ENCODE measurements around the gene TMEM200A.

Gene TMEM200A

DNA sequence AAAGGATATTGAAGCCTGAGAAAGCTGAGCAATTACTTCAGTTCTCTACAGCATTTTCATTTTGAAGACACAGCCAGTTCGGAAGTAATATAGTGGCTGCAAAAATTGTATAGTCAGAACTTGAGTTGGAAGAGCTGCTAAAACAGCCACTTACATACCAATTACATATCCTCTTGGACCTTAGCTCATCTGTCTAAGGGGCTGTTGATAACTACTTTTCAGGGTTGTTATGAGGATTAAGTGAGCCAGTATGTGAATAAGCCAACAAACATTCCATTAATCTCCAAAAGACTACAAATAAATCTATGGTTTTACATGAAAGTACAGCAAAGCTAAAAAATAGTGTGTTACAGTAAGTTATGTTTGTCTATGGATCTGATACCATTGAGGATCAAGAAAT, 59.7 kb downstream of the TMEM200A start:
- DNase-seq (ENCODE audit: low spot score): no peak

DNA sequence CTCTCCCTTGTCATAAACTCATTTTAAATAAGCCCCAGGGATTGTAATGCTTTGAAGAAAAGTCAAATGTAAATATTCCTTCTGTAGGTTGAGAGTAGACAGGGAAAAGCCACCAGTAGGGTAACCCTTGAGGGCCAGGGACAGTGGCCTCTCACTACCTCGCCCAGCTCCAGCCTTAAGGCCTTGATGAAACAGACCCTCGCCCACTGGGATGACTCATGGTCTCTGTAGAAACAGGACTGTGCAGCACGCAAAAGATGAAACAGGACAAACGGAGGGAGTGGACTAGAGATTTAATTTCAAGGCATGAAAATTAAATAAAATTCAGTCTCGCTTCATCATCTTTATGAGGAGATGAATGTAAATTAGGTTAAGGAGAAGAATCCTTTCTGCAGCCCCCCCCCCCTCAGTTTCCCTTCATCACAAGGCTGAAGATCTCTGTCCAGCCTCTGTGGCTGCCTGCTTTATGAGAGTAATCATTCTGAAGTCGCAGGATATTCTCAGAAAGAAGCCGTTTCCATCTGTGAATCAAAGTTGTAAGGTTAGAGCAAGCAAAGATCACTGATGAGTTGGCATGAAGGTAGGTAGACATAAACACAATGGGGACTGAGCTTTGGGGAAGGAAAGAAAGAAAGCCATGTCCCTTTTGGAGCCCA, 60.4 kb downstream of the TMEM200A start:
- no peak for DNase-seq (ENCODE audit: low spot score)

DNA sequence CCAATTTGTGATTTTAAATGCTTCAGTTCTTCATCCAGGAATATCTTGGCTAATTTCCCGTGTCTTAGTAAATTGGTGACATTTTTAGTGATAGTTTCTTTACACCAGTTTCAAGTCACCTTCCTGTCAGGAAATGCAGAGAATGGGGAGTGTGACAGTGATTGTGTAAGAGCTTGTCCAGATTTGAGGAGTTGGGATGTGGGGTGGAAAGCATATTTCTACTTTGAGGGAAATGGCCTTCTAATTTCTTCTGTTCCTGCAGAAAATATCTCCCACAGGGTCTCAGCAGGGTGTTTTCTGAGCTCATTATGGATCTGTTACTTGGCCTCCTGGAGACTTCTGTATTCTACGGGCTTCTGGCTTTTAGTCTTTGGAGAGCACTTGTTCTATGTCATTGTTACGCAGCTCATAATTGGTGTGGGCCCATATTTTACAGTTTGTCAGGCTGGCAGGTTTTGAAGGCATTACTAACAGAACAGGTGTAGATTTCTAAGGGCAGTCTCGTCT, 65.6 kb downstream of the TMEM200A start:
- no peak for DNase-seq (ENCODE audit: low spot score)

DNA sequence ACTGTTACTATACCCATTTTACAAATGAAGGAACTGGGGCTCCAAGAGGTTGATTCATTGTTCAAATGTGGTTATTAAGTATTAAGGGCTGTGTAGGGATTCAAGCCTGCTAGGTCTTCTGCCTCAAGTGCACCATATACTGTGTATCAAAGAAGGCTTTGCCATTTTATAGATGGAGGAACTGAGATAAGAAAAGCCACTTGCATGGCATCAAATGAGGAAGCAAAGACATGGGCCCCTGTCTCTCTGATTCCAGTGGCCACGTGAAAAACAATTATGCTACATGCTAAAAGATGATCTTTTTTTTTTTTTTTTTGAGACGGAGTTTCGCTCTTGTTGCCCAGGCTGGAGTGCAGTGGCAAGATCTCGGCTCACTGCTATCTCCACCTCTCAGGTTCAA, 67.0 kb downstream of the TMEM200A start:
- DNase-seq (ENCODE audit: low spot score): no peak

DNA sequence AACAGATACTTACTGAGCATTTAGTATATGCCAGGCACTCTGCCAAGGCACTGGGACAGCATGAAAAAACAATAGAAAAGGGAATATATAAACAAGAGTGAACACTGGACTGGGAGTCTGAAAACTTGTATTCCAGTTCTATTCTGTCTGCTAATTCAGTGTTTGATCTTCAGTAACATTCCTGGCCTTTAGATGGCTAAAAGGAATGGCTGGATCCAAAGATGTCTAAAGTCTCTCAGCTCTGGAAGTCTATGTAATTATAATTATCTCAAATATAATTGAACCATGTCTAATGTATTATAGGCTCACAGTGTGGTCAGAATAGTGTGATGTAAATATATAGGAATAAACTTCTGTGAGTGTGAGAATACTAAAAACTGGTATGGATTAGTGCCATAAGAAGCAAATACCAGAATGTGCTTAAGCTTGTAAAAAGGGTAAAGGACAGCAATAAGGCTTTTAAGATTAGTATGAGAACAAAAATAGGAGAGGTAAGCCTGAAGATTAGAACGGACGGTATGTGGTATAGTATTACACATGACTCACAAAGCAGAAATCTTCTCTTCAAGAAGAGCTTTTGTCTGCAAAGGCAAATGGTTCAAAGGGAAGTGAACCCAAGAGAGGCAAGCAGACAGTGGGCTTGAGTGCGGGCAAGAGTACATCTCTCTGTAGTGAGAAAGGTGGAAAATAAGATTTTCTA, 68.5 kb downstream of the TMEM200A start:
- no peak for DNase-seq (ENCODE audit: low spot score)

DNA sequence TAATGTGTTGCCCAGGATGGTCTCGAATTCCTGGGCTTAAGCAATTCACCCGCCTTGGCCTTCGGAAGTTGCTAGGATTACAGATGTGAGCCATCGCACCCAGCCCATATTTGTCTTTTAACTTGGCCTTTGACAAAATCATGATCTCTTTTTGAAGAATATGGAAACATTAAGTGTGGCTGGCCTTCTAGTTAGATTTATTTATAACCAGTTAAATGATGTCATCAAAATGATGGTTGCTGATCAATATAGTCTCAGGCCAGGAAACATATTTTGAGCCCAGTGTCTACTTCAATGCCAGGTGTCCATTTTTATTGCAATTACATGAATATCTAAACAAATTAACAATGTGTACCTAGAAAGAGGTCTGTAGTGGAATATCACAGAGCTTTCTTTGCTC, 69.4 kb downstream of the TMEM200A start:
- no peak for DNase-seq (ENCODE audit: low spot score)

DNA sequence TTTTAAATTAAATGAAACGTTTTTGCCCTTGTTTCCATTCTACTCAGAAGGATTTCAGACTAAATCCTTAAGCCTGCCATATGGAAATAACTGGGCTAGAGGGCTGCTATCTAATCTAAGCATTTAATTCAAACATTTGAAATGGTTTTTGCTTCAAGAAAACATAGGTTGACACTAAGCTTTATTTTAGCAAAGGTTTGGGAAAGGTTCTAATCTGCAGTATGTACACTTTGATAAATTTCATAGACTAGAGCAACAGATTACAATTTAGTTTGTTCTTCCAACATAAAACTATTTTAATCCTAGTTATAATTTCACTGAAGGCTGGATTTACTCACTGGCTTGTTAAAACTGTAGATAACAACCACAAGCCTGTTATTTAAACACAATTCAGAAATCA, 72.1 kb downstream of the TMEM200A start:
- no peak for DNase-seq (ENCODE audit: low spot score)

DNA sequence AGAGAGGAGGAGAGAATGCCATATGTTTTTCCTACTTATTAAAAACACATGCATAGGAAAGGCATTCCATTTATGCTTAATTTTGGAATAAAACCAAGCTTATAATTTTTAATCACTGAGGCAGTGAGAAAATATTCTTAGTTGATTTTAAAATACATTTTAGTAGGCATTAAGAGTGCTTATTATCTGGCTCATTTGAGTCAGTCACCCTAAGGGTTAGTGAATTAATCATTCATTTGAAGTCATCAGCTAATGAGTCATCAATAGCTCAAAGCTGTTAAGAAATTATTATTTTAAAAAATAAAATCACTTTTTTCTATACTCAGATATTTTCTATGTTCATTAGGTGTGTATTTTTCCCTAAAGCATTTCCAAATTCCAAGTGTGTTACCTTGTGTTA, 81.6 kb downstream of the TMEM200A start:
- DNase-seq (ENCODE audit: low spot score): no peak

DNA sequence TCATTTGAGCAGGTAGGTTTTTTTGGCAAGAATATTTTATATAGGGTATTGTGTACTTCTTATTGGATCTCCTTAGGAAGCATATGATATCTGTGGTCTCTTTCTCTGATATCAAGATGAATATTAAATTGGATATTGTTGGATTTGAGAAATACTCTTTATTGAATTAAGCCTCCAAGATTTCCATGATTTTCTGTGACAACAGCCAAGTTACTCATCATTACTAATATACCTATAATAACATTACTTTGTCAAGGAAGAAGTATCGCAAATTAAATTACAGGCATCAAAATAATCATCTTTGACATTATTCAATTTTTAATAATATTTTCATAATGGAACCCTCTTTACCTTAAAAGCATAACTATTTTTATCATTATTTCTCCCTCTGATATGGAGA, 86.5 kb downstream of the TMEM200A start:
- DNase-seq (ENCODE audit: low spot score): no peak

DNA sequence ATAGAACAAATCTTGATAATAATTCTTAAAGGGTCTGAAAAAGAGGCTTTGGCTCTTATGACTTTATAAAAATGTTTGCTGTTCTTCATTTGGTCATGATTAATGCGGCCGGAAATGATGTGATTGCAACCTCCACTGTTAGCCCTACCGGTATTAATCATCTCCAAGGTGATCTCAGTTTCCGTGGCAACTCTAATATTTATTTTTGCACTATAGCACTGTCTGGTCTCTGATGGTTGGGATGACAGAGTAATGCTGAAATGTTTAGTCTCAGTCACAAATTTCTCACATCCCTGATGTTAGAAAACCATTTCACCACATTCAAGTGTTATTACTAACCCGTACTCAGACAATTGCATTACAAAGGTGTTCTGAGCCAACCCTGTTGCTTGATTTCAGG, 87.4 kb downstream of the TMEM200A start:
- no peak for DNase-seq (ENCODE audit: low spot score)

DNA sequence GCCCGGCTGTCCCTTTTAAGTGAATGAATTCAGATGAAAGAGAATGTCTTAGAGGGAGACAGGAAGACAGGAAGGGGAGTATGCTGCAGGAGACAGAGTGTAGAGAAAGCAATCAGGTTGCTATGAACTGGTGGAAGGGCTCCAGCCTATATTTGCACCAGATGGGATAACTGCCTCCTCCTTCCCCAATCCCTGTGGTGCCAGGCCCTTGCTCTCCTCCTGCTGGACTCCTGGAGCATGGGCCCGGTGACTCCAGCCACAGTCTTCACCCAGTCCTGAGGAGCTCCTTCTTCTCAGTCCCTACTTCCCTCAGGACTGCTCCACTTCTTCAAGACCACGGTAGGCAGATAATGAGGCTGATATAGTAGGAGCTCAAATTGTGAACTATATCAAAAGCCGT, 91.8 kb downstream of the TMEM200A start:
- no peak for DNase-seq (ENCODE audit: low spot score)

DNA sequence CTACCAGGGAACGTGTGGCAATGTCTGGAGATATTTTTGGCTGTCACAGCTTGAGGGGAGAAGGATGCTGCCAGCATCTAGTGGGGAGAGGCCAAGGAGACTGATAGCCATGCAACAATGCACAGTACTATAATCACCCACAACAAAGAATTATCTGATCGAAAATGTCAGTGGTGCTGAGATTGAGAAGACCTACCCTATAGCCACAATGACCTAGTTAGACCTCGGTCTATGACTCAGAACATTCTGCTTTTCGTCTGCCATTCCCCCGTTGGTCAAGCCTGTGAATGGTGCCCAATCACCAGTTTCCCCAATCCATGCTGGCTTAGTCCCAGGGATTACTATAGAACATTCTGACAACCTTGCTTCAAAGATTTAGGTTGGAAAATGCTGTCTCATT, 93.5 kb downstream of the TMEM200A start:
- no peak for DNase-seq (ENCODE audit: low spot score)

DNA sequence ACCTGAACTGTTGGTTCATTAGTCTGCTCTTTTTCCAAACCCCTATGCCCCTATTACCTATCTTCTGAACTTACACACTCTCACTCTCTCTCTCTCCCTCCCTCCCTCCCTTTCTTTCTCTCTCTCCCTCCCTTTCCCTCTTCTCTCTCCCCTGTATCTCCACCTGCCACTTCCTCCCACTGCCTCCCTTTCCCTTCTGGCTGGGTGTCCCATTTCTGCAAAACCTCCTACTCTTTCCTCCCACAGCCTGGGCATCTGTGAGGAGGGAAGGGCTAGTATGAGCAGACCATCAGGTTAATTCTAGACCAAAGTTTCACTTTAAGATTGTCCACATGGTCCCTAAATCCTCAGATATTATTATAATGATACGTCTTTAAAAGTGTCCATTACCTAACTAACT, 95.1 kb downstream of the TMEM200A start:
- DNase-seq (ENCODE audit: low spot score): no peak

DNA sequence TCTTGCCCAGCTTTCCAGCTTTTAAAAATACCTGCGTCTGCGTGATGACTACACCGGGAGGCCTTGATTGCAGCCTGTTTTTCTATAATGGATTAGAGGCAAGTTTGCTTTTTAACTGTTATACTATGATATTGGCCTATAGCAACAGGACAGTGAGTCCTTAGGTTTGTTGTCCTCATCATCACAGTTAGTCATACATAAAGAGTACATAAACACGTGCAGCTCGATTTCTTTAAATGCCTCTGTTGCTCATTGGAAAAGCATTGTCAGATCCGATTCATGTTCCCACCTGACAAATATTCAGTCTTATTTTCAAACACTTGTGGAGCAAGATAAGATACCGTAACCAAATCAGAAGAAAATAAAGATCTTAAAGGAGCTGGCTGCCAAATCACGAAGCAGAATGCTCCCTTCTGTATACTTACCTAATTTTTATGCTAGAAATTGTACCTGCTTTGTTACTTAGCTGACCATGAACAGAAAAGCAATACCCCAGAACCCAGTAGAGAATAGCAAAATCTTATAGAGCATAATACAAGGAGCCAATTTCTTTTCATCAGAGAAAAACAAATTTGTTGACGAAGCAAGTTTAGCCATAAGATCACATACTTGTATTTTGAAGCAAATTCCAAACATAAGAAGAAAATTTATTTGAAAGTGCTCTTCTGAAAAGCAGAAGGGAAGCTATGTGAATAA, 100.4 kb downstream of the TMEM200A start:
- no peak for DNase-seq (ENCODE audit: low spot score)

DNA sequence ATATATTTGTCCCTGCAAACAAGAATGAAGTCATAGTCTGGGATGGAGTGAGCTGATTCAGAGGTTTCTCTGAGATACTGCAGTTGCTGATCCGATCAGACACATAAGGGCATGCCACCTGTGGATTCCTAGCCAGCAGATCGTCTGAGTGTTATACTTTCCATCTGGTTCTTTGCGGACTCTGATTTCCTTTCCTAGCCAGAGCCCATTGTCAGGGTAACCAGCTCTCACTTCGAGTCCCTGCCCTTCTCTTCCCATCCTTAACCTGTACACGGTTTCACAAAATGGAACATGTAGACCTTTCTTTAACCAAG, 100.9 kb downstream of the TMEM200A start:
- no peak for DNase-seq (ENCODE audit: low spot score)

DNA sequence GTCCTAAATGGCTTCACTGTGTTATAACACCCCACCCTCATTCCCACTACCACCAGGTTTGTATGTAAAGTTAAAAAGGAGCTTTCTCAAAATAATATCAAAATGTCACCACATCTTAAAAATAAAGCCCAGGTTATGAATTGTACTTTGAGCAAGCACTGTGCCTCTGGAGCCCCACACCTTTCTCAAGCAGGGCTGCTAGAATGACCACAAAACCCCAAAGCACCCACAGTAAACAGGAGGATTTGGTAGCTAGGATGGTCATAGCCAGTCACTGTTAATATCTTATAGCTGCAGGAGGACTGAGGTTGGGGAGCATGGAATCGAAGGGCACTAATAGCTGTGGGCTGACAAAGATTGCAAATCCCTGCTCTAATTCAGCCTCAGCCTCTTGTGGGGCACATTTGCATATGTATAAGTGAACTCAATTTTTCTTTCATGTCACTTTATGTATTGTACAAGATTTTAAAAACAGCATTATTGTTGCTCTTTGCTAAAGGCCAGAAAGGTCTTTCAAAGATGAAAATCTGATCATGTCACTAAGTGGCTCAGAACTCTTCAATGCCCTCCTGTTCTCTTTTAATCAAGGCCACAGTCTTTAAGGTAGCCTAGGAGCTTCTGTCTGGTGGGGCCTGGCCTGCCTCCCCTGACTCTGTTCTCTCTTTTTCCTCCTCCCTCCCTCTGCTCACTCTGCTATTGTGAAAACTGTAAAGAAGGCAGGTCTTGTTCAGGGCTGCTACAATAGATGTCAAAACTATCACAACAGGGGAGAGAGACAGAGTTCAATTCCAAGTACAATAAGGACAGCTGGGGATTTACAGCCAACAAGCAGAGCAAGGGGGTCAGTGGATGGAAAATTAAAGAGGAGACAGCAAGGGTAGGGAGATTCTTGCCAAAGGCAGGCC, 101.6 kb downstream of the TMEM200A start:
- DNase-seq (ENCODE audit: low spot score): no peak

DNA sequence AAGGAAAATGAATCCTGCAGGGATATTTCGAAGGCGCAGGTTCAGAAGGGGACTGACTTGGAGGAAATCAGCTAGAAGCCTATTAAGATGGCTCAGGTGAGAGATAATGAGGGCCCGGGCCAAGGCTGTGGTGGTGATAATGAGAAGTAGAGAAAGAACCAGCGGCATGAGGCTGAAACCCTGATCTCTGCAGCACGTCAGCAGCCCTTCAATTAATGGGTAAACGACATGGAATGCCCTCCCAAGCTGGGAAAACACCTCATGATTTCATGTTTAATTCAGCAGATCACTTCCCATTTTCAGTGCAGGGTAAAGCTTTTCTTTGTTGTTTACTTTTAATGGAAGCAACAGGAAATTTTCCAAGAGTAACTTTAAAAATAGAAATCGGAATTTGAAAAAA, 104.9 kb downstream of the TMEM200A start:
- no peak for DNase-seq (ENCODE audit: low spot score)

DNA sequence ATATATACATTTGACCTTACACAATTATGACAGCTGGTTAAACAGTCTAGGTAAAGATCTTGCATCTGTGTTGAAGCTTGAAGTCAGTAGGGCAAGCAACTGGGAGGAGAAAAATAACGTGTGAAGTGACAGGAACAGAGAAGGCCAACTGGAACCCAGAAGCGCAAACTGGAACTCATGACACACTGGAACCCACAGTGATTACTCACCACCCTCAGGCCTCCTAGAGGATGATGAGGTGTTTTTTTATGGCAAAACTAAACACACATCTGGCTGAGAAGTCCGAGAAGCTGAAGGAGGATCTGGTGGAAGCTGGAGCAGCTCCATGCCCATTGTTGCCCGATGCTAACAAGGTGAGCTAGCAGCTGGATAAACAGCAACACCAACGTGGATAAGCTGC, 108.1 kb downstream of the TMEM200A start:
- no peak for DNase-seq (ENCODE audit: low spot score)

DNA sequence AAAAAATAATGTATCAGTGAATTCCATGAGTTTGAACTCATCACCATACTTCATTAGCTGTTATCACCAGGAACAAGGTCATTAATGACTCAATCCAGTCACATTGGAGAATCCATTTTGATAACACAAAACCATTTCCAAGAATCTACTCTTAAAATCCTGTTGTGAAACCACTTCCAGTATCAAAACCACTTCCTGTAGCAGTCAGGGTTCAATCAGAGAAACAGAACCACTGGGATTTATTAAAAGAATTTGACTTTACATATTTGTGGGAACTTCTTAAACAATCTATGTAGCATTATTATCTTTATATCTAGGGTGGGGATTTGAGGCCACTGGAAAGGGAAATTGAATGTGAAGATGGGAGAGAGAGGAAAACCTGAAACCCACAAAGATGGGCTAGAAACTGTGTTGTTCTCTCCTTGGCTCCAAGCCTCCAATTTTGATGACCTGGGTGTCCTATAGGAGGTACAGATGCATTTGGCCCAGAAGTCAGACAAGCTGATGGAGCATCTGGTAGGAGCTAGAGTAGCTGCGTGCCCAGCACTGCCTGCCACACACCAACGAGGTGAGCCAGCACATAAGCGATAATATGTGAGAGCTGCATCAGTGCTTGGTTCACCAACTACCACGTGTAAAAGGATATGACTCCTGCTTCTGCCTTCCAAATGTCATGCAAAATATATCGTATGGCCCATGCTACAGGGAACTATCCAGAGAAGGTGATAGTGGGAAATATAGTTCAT, 117.0 kb downstream of the TMEM200A start:
- no peak for DNase-seq (ENCODE audit: low spot score)

DNA sequence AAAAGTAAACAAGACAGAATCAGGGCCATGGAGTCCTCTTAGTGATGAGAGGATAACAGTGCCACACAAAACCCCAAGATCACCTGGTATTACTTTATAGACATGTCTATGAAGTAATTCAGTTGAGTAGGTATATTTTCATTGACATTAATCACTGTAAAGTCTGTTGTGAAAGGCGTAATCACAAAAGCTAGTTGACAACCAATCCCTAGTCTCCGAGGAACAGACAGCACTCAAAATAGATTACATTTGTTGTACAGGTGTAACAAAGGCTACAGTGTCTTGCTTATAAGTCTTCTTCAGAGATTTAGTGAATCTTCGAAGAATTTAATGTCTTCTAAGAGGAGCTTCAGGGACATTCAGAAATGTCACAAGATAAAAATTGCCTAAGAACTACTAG, 120.1 kb downstream of the TMEM200A start:
- DNase-seq (ENCODE audit: low spot score): no peak

DNA sequence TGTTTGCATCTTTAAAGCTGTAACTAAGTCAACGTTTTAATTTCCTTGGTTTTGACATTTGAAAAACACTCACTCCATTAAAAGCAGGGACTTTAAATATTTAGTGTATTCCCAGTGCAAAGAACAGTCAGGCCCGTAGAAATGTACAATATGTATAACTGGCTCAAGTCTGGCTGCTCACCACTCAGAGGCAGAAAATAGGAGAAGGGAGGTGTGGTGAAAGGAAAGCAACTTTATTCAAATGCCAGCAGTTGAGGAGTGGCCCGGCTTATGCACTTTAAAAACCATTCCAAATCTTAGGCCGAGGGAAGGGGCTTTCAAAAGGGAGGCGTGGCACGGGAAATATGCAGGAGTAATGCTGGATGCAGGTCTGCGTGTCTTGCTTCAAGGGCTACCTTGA, 120.6 kb downstream of the TMEM200A start:
- DNase-seq (ENCODE audit: low spot score): no peak

DNA sequence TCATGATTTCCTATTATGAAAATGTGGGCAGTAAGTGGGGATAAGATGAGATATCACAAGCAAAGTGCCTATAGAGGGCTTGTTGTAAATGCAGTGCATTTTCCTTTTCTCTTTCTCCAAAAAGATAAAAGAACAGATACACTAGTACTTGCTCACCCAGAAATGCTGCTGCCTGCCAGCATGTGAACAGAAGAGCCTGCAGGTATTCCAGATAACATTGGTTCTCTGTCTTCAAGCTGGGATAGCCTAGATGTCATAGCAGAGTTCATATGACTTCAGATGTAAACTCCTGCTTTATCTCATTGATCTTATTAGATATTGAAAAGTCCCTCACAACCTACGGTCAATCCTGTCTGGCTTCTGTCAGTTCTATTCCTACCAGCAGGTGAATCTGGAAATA, 123.7 kb downstream of the TMEM200A start:
- no peak for DNase-seq (ENCODE audit: low spot score)
